H9 (cell line): Measurements from ENCODE around the gene LUZP2. TPM values are rescaled to one million over a fixed set of nuclear protein-coding genes. Genes with fewer than 3 reads are reported as not detected.

Source experiments
- DNase-seq: peaks from one replicate; pipeline ENCODE4 v3.0.0-alpha.2; 2017
- H2AFZ ChIP-seq: one replicate; pipeline ENCODE4 v1.6.1; 2013; ENCODE audit warnings: mild to moderate bottlenecking, low read length, control low read depth, moderate library complexity
- H2AK5ac ChIP-seq: 2 replicates; pipeline ENCODE4 v1.6.1; 2013; ENCODE audit warnings: low read length, control low read depth, mixed read lengths; ENCODE audit not compliant: insufficient read length
- H2BK120ac ChIP-seq: one replicate; pipeline ENCODE4 v1.6.1; 2013; ENCODE audit warnings: low read depth, mild to moderate bottlenecking, low read length, control low read depth, inconsistent platforms; ENCODE audit not compliant: poor library complexity, severe bottlenecking
- H2BK12ac ChIP-seq: 2 replicates; pipeline ENCODE4 v1.6.1; 2013; ENCODE audit warnings: low read length, control low read depth, mixed read lengths, low read depth; ENCODE audit not compliant: insufficient read length
- H2BK15ac ChIP-seq: 2 replicates; pipeline ENCODE4 v1.6.1; 2013; ENCODE audit warnings: low read depth, low read length, control low read depth
- H2BK20ac ChIP-seq: one replicate; pipeline ENCODE4 v1.6.1; 2013; ENCODE audit warnings: low read depth, mild to moderate bottlenecking, low read length, control low read depth, inconsistent platforms; ENCODE audit not compliant: poor library complexity, severe bottlenecking
- H2BK5ac ChIP-seq: 2 replicates; pipeline ENCODE4 v1.6.1; 2013; ENCODE audit warnings: low read length, control low read depth, mixed read lengths; ENCODE audit not compliant: insufficient read length
- H3K14ac ChIP-seq: 2 replicates; pipeline ENCODE4 v1.6.1; 2013; ENCODE audit warnings: low read length, control low read depth; ENCODE audit not compliant: insufficient read depth
- H3K18ac ChIP-seq: 2 replicates; pipeline ENCODE4 v1.6.1; 2013; ENCODE audit warnings: low read depth, mild to moderate bottlenecking, mixed read lengths, low read length, control low read depth; ENCODE audit not compliant: insufficient read length
- H3K23ac ChIP-seq: 2 replicates; pipeline ENCODE4 v1.6.1; 2013; ENCODE audit warnings: low read length, control low read depth, mixed read lengths, low read depth; ENCODE audit not compliant: insufficient read length
- H3K23me2 ChIP-seq: 2 replicates; pipeline ENCODE4 v1.6.1; 2013; ENCODE audit warnings: low read depth, mild to moderate bottlenecking, mixed read lengths, low read length, control low read depth; ENCODE audit not compliant: insufficient read length, poor library complexity, severe bottlenecking
- H3K27ac ChIP-seq: 2 replicates; pipeline ENCODE4 v1.5.1; 2013; ENCODE audit warnings: low read length, control low read depth, mixed read lengths, low read depth; ENCODE audit not compliant: insufficient read length
- H3K27me3 ChIP-seq: 2 replicates; pipeline ENCODE4 v1.6.1; 2013; ENCODE audit warnings: low read length, control low read depth, inconsistent platforms; ENCODE audit not compliant: insufficient read depth
- H3K4ac ChIP-seq: 2 replicates; pipeline ENCODE4 v1.6.1; 2013; ENCODE audit warnings: low read depth, mild to moderate bottlenecking, control low read depth, inconsistent platforms, low read length, moderate library complexity
- H3K4me1 ChIP-seq: 2 replicates; pipeline ENCODE4 v1.6.1; 2013; ENCODE audit warnings: low read length, control low read depth, inconsistent platforms; ENCODE audit not compliant: insufficient read depth
- H3K4me2 ChIP-seq: 2 replicates; pipeline ENCODE4 v1.6.1; 2013; ENCODE audit warnings: low read length, control low read depth, mixed read lengths; ENCODE audit not compliant: insufficient read length, insufficient read depth
- H3K56ac ChIP-seq: 2 replicates; pipeline ENCODE4 v1.6.1; 2013; ENCODE audit warnings: low read depth, mild to moderate bottlenecking, mixed read lengths, low read length, control low read depth; ENCODE audit not compliant: insufficient read length
- H3K79me1 ChIP-seq: 2 replicates; pipeline ENCODE4 v1.6.1; 2013; ENCODE audit warnings: low read depth, mild to moderate bottlenecking, moderate library complexity, low read length, control low read depth, inconsistent platforms; ENCODE audit not compliant: insufficient read depth, poor library complexity, severe bottlenecking
- H3K79me2 ChIP-seq: 2 replicates; pipeline ENCODE4 v1.6.1; 2013; ENCODE audit warnings: low read length, control low read depth, inconsistent platforms; ENCODE audit not compliant: insufficient read depth
- H3K9ac ChIP-seq: 2 replicates; pipeline ENCODE4 v1.6.1; 2013; ENCODE audit warnings: low read length, control low read depth, mixed read lengths; ENCODE audit not compliant: insufficient read length; ENCODE audit errors: extremely low read depth
- H3K9me3 ChIP-seq: one replicate; pipeline ENCODE4 v1.6.1; 2013; ENCODE audit warnings: low read depth, low read length, inconsistent platforms; ENCODE audit not compliant: control insufficient read depth
- H3T11ph ChIP-seq: one replicate; pipeline ENCODE4 v1.6.1; 2013; ENCODE audit warnings: mild to moderate bottlenecking, low read length, control low read depth, inconsistent platforms
- H4K20me1 ChIP-seq: one replicate; pipeline ENCODE4 v1.6.1; 2013; ENCODE audit not compliant: control insufficient read depth, insufficient read length, insufficient read depth
- H4K5ac ChIP-seq: 2 replicates; pipeline ENCODE4 v1.6.1; 2013; ENCODE audit warnings: low read depth, mild to moderate bottlenecking, mixed read lengths, low read length, control low read depth; ENCODE audit not compliant: insufficient read length
- H4K8ac ChIP-seq: replicated peaks from 2 replicates; pipeline ENCODE4 v1.6.1; 2013; ENCODE audit warnings: low read length, control low read depth, mixed read lengths, low read depth; ENCODE audit not compliant: insufficient read length
- H4K91ac ChIP-seq: 2 replicates; pipeline ENCODE4 v1.6.1; 2013; ENCODE audit warnings: low read depth, mild to moderate bottlenecking, moderate library complexity, mixed read lengths, low read length, control low read depth; ENCODE audit not compliant: insufficient read length
- H3K27ac Mint-ChIP-seq, 3 experiments: 2 replicates in 2 of 3; 3 replicates in 1 of 3; pipeline ENCODE4 v1.8.0; 2020 to 2021; ENCODE audit warnings: mixed read lengths in 3 of 3, mild to moderate bottlenecking in 1 of 3, moderate library complexity in 1 of 3
- H3K27me3 Mint-ChIP-seq: 2 replicates; pipeline ENCODE4 v1.8.0; 2021; ENCODE audit warnings: low read depth, mild to moderate bottlenecking, moderate library complexity, mixed read lengths
- H3K36me3 Mint-ChIP-seq, 3 experiments: 2 replicates in 2 of 3; 3 replicates in 1 of 3; pipeline ENCODE4 v1.8.0; 2020 to 2021; ENCODE audit warnings: low read depth in 3 of 3, mixed read lengths in 3 of 3; ENCODE audit not compliant: insufficient read depth in 1 of 3
- H3K4me1 Mint-ChIP-seq, 2 experiments: 2 replicates each; pipeline ENCODE4 v1.8.0; 2020; ENCODE audit warnings: mixed read lengths in 2 of 2
- H3K4me3 Mint-ChIP-seq, 2 experiments: 2 replicates in 1 of 2; 3 replicates in 1 of 2; pipeline ENCODE4 v1.8.0; 2020 to 2021; ENCODE audit warnings: mild to moderate bottlenecking in 2 of 2, mixed read lengths in 2 of 2, moderate library complexity in 1 of 2
- H3K9me3 Mint-ChIP-seq, 2 experiments: 2 replicates in 1 of 2; 3 replicates in 1 of 2; pipeline ENCODE4 v1.8.0; 2020; ENCODE audit warnings: mild to moderate bottlenecking in 2 of 2, mixed read lengths in 2 of 2, moderate library complexity in 1 of 2
- total RNA-seq: library from RNA; stranded (reverse); gene quantifications from 2 replicates; pipeline ENCODE4 v1.2.1, GENCODE V29; 2021
- TF ChIP-seq, protein P1 (sequence below): fragments of 200-600 bp; sonication (generic); conservative IDR thresholded peaks from 3 replicates; pipeline ENCODE4 v1.8.0; 2021; ENCODE audit warnings: antibody characterized with exemption, mild to moderate bottlenecking

Gene LUZP2
- total RNA-seq, 1 experiment from 2014 or later = 25.4 TPM

DNA sequence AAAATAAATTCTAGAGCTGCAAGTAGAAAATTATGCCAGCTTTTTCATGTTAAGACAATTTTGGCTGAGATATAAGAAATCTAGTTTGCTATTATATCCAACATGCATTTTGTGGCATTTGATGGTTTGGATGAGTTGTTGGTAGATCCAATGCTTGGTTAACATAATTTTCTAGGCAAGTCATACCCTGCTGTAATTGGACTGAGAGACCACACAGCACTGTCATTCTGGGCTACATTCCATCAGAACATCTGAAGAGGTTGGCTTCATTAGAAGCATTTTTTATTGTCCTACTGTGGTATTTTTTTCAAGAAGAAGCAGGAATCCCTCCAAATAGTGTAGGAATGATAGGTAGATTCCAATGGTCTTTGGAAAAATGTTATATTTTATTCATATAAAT lies 561.0 kb downstream of the LUZP2 start:
- no peak overlapping the region for H2BK20ac ChIP-seq
- no peak overlapping the region for H4K5ac ChIP-seq
- no peak overlapping the region for H2BK5ac ChIP-seq
- H3K4me1 ChIP-seq = no peaks in the 10 kb centered on the region
- no peaks in the 10 kb centered on the region for H3K79me1 ChIP-seq
- H4K91ac ChIP-seq = no peak overlapping the region
- no peak overlapping the region for H2AK5ac ChIP-seq
- no peak overlapping the region for H2BK15ac ChIP-seq
- TF ChIP-seq, protein P1, sequence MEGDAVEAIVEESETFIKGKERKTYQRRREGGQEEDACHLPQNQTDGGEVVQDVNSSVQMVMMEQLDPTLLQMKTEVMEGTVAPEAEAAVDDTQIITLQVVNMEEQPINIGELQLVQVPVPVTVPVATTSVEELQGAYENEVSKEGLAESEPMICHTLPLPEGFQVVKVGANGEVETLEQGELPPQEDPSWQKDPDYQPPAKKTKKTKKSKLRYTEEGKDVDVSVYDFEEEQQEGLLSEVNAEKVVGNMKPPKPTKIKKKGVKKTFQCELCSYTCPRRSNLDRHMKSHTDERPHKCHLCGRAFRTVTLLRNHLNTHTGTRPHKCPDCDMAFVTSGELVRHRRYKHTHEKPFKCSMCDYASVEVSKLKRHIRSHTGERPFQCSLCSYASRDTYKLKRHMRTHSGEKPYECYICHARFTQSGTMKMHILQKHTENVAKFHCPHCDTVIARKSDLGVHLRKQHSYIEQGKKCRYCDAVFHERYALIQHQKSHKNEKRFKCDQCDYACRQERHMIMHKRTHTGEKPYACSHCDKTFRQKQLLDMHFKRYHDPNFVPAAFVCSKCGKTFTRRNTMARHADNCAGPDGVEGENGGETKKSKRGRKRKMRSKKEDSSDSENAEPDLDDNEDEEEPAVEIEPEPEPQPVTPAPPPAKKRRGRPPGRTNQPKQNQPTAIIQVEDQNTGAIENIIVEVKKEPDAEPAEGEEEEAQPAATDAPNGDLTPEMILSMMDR = no peak
- no peaks in the 10 kb centered on the region for H3K79me2 ChIP-seq
- no peak overlapping the region for H3K4me3 Mint-ChIP-seq
- H3K9me3 ChIP-seq = no peaks in the 10 kb centered on the region
- H3K27me3 Mint-ChIP-seq = no peaks in the 10 kb centered on the region
- no peaks in the 10 kb centered on the region for H3K4me1 Mint-ChIP-seq
- no peak overlapping the region for H3K27ac ChIP-seq
- H4K8ac ChIP-seq = no peak overlapping the region
- no peak overlapping the region for H3K27ac Mint-ChIP-seq
- H3K14ac ChIP-seq = no peak overlapping the region
- H3K9me3 Mint-ChIP-seq = no peaks in the 10 kb centered on the region
- no peak for DNase-seq
- no peak overlapping the region for H3K9ac ChIP-seq
- H3K36me3 Mint-ChIP-seq = no peaks in the 10 kb centered on the region
- no peaks in the 10 kb centered on the region for H4K20me1 ChIP-seq
- H3K56ac ChIP-seq = no peak overlapping the region
- H3K27me3 ChIP-seq = no peaks in the 10 kb centered on the region
- H3K23me2 ChIP-seq = no peaks in the 10 kb centered on the region
- no peak overlapping the region for H3T11ph ChIP-seq
- H3K4me2 ChIP-seq = no peak overlapping the region
- no peak overlapping the region for H2AFZ ChIP-seq
- no peak overlapping the region for H3K4ac ChIP-seq
- H3K18ac ChIP-seq = no peak overlapping the region
- no peak overlapping the region for H2BK120ac ChIP-seq
- no peak overlapping the region for H2BK12ac ChIP-seq
- no peak overlapping the region for H3K23ac ChIP-seq
